Stimulated activated naive B cell treated with anti-CD40 and anti-IgM and Interleukin-4, amounts not matched to agents 10 μg/mL and 1 μg/mL and 100 μg/mL, for 72 hours (primary cell): ENCODE results near the gene TRMU.

Experiments
- ATAC-seq, 2 donors: fragments of 150-1000 bp; cut with Tn5 transposase; replicated peaks; 2 replicates each; pipeline ENCODE4 v1.10.0; 2021; ENCODE audit warnings: moderate library complexity in 1 of 2
- DNase-seq: peaks from one replicate; pipeline ENCODE4 v3.0.0; 2021
- H3K27ac Mint-ChIP-seq: one replicate; pipeline ENCODE4 v1.8.0; 2022; ENCODE audit warnings: mild to moderate bottlenecking, mixed read lengths
- H3K27me3 Mint-ChIP-seq, 2 donors: one replicate each; pipeline ENCODE4 v1.8.0; 2022; ENCODE audit warnings: mixed read lengths in 2 of 2
- H3K36me3 Mint-ChIP-seq, 2 donors: one replicate each; pipeline ENCODE4 v1.8.0; 2022; ENCODE audit warnings: mixed read lengths in 2 of 2, mild to moderate bottlenecking in 1 of 2
- H3K4me1 Mint-ChIP-seq, 2 donors: one replicate each; pipeline ENCODE4 v1.8.0; 2022; ENCODE audit warnings: mixed read lengths in 2 of 2, mild to moderate bottlenecking in 1 of 2
- H3K4me3 Mint-ChIP-seq, 2 donors: one replicate each; pipeline ENCODE4 v1.8.0; 2022; ENCODE audit warnings: mild to moderate bottlenecking in 2 of 2, mixed read lengths in 2 of 2, moderate library complexity in 1 of 2
- H3K9me3 Mint-ChIP-seq, 2 donors: one replicate each; pipeline ENCODE4 v1.8.0; 2022; ENCODE audit warnings: mixed read lengths in 2 of 2, mild to moderate bottlenecking in 1 of 2

Gene TRMU

DNA sequence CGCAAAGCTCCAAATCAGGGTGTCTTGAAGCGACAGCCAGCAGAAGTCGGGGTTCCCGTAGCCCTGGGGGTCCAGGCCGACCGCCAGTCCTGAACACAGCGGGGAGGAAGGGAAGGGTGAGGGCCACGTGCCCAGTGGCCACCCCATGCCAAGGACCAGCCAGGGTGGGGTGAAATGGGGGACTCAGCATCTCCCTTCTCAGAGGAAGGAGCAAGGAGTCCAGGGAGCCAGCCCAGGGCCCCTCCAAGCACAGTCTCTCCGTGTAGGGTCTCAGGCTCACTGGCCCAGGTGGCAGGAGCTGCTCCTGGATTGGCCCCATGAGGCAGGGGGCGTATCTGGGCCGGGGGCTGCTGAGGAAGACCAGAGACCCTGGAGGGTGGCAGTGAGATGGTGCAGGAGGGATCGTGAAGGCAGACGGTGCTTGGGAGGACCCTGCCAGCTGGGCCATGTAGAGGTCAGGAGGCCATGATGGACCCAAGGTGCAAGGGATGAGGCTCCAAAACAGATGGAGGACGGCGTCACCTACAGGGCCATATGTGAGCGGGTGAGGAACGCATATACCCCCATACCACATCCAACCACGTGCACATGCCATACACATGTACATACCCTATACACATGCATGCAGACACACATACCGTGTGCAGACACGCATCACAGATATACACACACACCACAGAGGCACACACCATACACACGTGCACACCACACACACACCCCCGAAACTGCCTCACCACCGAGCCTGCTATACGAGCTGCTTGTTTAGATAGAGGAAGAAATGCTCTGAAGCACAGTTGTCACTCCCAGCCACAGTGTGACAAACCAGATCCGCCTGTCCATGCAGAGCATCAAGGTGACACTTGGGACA lies 34.4 kb downstream of the TRMU start:
- H3K27ac Mint-ChIP-seq, result no peak overlapping the region
- H3K4me3 Mint-ChIP-seq, result no peak overlapping the region
- H3K4me1 Mint-ChIP-seq, result peaks cover 12 to 21% of the 10 kb centered on the region in 2 donors
- no peaks in the 10 kb centered on the region for H3K9me3 Mint-ChIP-seq
- H3K27me3 Mint-ChIP-seq, result peaks cover 15 to 42% of the 10 kb centered on the region in 2 donors
- DNase-seq (no peak), ATAC-seq (no peak)
- peaks cover 0 to 15% of the 10 kb centered on the region in 2 donors for H3K36me3 Mint-ChIP-seq

DNA sequence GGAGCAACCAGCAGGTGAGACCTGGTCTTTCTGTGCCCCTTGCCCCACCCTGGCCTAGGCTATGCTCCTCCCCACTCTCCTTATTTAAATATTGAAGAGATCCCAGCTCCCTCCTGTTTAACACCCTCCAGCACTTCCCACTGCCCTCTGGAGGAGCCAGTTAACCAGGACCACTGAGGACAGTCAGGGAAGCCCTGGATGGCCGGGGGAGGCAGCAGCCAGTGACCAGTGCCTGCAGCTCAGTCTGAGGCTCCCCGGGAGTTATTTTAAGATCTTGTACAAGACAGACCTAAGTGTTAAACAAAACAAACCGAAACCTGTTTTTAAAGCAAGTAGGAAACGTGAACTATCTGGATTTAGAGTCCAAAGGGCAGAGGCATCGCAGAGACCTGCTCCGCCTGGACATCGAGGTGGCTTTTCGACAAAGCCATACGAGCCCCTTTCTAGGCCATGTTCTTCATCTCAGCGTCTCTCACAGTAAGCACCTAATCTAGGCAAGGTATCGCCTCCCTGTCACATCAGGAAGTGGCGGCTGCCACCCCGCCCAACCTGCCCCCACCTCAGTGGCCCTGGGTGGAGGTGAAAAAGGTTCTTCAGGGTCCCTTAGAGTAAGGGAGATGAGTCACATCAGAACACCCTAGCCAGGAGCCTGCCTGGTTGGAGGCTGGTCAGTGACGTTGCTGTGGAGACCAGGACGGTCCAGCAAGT lies 35.2 kb downstream of the TRMU start:
- peaks cover 1 to 2% of the 10 kb centered on the region in 2 donors for H3K9me3 Mint-ChIP-seq
- H3K4me1 Mint-ChIP-seq, result peaks cover 12 to 24% of the 10 kb centered on the region in 2 donors
- H3K4me3 Mint-ChIP-seq, result no peak overlapping the region
- ATAC-seq (no peak), DNase-seq (no peak)
- peaks cover 7 to 22% of the 10 kb centered on the region in 2 donors for H3K36me3 Mint-ChIP-seq
- H3K27me3 Mint-ChIP-seq, result peaks cover 21 to 50% of the 10 kb centered on the region in 2 donors
- H3K27ac Mint-ChIP-seq, result no peak overlapping the region

DNA sequence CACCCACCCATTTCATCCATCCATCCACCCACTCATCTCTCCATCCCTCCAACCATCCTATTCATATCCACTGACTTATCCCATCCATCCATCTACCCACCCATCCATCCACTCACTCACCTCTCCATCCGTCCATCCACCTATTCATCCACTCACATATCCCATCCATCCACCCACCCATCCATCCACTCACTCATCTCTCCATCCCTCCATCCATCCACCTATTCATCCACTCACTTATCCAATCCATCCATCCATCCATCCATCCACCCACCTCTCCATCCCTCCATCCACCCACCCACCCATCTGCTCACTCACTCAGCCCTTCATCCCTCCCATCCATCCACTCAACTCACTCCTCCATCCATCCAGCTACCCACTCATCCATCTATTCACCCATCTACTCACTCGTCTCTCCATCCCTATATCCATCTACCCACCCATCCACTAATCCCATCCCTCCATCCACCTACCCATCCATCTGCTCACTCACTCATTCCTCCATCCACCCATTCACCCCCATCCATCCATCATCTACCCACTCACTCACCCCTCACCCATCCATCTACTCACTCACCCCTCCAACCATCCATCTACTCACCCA lies 36.2 kb downstream of the TRMU start:
- peaks cover 24 to 57% of the 10 kb centered on the region in 2 donors for H3K27me3 Mint-ChIP-seq
- no peak for DNase-seq
- H3K4me3 Mint-ChIP-seq, result no peak overlapping the region
- H3K4me1 Mint-ChIP-seq, result peaks cover 12 to 24% of the 10 kb centered on the region in 2 donors
- H3K27ac Mint-ChIP-seq, result no peak overlapping the region
- H3K36me3 Mint-ChIP-seq, result peaks cover 17 to 32% of the 10 kb centered on the region in 2 donors
- ATAC-seq, result no peak
- H3K9me3 Mint-ChIP-seq, result peaks cover 7 to 8% of the 10 kb centered on the region in 2 donors

DNA sequence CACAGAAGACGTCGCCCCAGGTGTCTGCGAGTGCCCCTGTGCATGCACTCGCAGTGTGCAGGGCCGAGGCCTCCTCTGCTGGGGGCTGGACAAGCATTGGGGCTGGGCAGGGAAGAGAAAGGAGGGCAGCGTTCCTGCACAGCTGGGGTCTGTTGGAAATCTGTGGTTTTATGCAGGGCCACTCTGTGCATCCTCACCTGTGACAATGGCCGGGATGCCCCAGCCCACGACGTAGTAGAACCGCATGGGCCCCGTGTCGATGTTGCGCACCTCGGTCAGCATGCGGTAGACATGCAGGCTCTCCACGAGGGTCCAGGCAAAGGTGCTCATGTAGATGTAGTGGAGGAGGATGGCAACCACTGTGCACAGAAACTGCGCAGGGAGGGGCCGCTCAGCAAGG lies 37.2 kb downstream of the TRMU start:
- Mint-ChIP-seq H3K27ac (no peak overlapping the region), H3K9me3 (peaks cover 10 to 13% of the 10 kb centered on the region in 2 donors), H3K27me3 (peaks cover 23 to 54% of the 10 kb centered on the region in 2 donors), H3K4me3 (no peak overlapping the region), H3K36me3 (peaks cover 24 to 42% of the 10 kb centered on the region in 2 donors), H3K4me1 (peaks cover 12 to 23% of the 10 kb centered on the region in 2 donors)
- ATAC-seq (no peak), DNase-seq (no peak)

DNA sequence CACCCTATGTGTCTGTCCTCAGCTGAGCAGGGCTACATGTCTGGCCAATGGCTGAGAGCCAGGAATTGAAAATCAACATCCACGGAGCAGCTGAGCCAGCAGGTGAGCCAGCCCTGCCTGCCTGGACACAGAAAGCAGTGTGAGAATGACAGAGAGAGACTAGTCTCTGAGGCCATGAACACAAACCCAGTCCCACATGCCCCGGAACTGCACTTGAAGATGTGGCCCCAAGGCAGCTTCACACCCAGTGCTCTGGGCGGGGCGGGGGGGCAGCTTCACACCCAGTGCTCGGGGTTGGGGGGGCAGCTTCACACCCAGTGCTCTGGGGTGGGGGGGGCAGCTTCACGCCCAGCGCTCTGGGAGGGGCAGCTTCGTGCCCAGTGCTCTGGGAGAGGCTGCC lies 37.6 kb downstream of the TRMU start:
- ATAC-seq (no peak), DNase-seq (no peak)
- H3K36me3 Mint-ChIP-seq, result peaks cover 27 to 44% of the 10 kb centered on the region in 2 donors
- H3K27me3 Mint-ChIP-seq, result peaks cover 19 to 49% of the 10 kb centered on the region in 2 donors
- H3K9me3 Mint-ChIP-seq, result peaks cover 10 to 13% of the 10 kb centered on the region in 2 donors
- H3K4me3 Mint-ChIP-seq, result no peak overlapping the region
- no peak overlapping the region for H3K27ac Mint-ChIP-seq
- peaks cover 12 to 21% of the 10 kb centered on the region in 2 donors for H3K4me1 Mint-ChIP-seq

DNA sequence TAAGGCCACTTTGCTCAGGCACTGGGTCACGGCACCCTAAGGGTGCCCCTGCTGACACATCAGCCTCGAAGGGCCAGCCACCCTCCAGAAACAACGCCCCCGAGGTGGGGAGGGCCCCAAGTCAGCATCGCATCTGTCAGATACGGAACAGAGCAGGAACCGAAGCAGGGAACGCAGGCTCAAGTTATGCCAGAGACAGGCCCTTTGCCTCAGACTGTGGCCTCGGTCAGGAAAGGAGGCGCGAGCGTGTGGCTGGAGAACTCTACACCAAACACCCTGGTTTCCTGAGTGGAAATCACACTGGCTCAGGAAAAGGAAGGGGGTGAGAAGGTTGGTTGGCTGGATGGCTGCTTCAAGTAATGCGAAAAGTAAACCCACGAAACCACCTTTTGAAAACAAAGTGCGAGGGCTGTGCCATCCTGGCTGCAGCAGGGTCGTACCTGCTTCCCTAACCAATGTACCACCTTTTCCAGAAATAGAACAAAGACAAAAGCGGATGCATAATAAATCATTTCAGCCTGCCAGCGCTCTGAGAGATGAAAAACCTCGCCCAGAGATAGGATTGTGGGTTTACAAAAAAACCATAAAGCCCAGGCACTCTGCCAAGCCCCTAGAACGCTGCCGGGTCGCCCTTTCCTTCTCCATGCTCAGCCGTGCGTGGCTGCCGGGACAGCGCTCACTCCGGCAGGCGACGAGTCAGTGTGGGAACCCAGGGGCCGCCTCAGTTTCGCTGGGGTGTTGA lies 38.6 kb downstream of the TRMU start:
- ATAC-seq (peak; percentile 70 to 83), DNase-seq (no peak)
- Mint-ChIP-seq H3K36me3 (peaks cover 36 to 49% of the 10 kb centered on the region in 2 donors), H3K4me1 (peaks cover 12 to 21% of the 10 kb centered on the region in 2 donors), H3K27me3 (peaks cover 19 to 40% of the 10 kb centered on the region in 2 donors), H3K27ac (no peak overlapping the region), H3K9me3 (peaks cover 10 to 13% of the 10 kb centered on the region in 2 donors), H3K4me3 (no peak overlapping the region)

DNA sequence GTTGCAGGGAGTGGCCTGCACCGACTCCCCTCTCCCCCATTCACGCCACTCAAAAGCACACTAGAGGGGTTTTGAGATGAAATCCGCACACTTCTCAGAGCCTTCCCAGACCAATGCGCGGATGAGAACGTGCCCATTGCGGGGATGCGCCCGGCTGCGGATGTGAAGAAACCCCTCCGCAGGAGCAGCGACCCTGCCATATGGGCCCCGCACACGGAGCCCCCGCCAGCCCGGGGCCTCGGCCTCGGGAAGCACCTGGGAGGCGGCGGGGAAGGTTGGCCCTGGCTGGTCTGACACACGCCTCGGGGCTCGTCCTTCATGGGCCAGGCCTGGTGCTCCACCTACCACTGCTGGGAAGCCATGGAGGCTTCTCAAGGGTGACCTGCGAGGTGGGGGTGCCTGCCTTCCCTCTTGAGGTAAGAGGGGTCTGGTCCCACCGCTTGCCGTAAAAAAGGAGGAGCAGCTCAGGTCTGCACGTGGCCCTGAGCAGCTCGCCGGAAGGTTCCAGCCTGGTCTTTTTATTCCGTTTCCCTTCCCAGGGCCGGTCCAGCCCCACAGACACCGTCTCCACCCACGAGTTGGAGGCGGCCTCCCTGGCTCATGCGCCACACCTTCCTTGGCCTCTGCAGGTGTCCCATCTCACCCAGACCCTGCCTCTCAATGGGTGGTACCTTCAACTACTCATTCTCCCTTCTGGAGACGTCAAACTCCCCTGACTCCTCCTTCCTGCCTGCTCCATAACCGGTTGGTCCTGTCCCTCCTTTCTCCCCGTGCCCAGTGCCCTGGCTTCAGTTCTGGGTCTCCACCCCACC lies 39.4 kb downstream of the TRMU start:
- no peak for DNase-seq
- H3K27ac Mint-ChIP-seq, result no peak overlapping the region
- H3K27me3 Mint-ChIP-seq, result peaks cover 19 to 37% of the 10 kb centered on the region in 2 donors
- no peak for ATAC-seq
- peaks cover 12 to 21% of the 10 kb centered on the region in 2 donors for H3K4me1 Mint-ChIP-seq
- H3K36me3 Mint-ChIP-seq, result peaks cover 39 to 54% of the 10 kb centered on the region in 2 donors
- no peak overlapping the region for H3K4me3 Mint-ChIP-seq
- H3K9me3 Mint-ChIP-seq, result peaks cover 10 to 13% of the 10 kb centered on the region in 2 donors

DNA sequence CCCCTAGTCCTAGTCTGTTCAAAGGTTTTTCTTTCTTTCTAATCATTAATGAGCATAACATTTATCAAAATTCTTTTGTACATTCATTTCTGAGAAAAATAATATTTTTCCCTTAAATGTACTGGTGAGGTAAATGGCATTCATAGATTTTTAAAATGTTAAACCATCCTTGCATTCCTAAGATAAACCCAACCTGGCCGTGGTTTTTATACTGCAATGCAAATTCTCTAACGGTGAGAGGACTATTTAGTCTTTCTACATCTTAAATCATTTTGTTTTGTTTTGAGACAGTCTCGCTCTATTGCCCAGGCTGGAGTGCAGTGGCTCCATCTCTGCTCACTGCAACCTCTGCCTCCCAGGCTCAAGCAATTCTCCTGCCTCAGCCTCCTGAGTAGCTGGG lies 40.6 kb downstream of the TRMU start:
- H3K4me1 Mint-ChIP-seq, result peaks cover 12 to 21% of the 10 kb centered on the region in 2 donors
- ATAC-seq (no peak), DNase-seq (no peak)
- peaks cover 22 to 42% of the 10 kb centered on the region in 2 donors for H3K27me3 Mint-ChIP-seq
- H3K9me3 Mint-ChIP-seq, result peaks cover 10 to 13% of the 10 kb centered on the region in 2 donors
- H3K27ac Mint-ChIP-seq, result no peak overlapping the region
- no peak overlapping the region for H3K4me3 Mint-ChIP-seq
- H3K36me3 Mint-ChIP-seq, result peaks cover 48 to 67% of the 10 kb centered on the region in 2 donors

DNA sequence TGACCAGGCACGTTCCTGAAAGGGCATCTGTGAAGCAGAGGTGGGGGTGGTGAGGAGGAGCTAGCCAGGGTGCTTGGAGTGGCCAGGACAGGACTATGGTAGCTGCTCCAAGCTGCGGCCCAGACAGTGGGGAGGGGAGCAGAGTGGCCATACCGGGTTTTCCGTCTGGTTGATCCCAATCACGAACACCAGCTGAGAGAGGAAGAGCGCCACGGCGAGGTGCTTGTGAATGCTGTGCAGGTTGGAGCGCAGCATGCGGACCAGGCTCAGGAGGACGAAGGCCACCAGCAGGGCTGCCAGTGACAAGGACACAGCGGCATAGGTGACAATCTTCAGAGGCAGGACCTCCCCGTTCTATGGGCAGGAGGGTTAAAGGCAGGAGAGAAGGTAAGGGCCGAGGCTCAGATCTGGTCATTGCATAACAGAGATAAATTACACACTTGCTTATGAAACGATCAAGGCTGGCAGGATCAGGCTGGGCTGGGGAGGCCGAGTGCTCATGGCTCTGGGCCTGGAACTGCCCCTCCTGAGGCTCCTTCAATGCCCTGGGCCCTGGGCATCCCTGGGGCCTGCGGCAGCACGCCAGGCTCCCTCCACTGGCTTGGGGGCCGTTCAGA lies 41.5 kb downstream of the TRMU start:
- H3K9me3 Mint-ChIP-seq, result peaks cover 10 to 13% of the 10 kb centered on the region in 2 donors
- H3K36me3 Mint-ChIP-seq, result peaks cover 54 to 66% of the 10 kb centered on the region in 2 donors
- peaks cover 15 to 37% of the 10 kb centered on the region in 2 donors for H3K27me3 Mint-ChIP-seq
- ATAC-seq (no peak), DNase-seq (no peak)
- no peak overlapping the region for H3K27ac Mint-ChIP-seq
- H3K4me1 Mint-ChIP-seq, result peaks cover 12 to 15% of the 10 kb centered on the region in 2 donors
- H3K4me3 Mint-ChIP-seq, result no peak overlapping the region

DNA sequence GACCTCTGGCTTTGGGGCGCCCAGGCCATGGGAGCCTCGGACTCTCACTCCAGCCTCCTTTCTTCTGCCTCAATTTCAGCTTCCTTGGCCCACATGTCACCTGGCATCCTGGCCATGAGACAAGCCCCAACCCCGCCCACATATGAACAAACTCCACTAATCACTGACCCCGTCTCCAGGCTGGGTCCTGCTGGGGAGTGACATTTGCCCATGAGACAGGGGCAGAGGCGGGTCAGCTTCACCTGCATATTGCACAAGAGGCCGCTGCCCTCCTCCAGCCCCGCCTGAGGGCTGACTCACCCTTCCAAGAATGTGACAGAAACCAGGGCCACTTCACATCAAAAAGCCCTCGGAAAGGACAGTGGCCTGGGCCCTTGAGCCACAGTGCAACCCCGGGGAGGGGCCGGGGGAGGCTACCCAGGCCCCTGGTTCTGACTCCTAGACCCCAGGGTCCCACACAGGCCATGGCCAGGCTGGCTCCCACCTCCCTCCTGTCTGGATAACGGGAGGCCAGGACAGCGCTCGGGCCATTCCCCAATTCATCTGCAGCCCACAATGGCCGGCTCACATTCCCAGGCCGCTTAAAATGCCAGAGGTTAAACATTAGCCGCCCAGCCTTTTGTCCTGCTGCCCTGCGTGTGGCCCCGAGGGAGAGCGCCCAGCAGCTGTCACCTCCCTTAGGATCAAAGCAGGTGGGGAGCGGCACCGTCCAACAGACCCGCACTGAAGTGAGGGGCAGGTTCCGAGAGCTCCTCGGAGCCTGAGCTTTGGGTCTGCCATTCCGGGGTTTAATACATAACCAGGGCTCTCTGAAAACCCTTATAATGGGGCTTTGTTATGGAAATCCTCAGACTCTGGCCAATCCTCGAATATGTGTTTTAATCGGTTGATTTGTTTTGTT lies 42.3 kb downstream of the TRMU start:
- Mint-ChIP-seq H3K27ac (no peak overlapping the region), H3K9me3 (peaks cover 10 to 13% of the 10 kb centered on the region in 2 donors), H3K27me3 (peaks cover 13 to 30% of the 10 kb centered on the region in 2 donors), H3K4me1 (peaks cover 12 to 14% of the 10 kb centered on the region in 2 donors), H3K36me3 (peaks cover 58 to 67% of the 10 kb centered on the region in 2 donors), H3K4me3 (no peak overlapping the region)
- ATAC-seq, result no peak
- DNase-seq, result no peak

DNA sequence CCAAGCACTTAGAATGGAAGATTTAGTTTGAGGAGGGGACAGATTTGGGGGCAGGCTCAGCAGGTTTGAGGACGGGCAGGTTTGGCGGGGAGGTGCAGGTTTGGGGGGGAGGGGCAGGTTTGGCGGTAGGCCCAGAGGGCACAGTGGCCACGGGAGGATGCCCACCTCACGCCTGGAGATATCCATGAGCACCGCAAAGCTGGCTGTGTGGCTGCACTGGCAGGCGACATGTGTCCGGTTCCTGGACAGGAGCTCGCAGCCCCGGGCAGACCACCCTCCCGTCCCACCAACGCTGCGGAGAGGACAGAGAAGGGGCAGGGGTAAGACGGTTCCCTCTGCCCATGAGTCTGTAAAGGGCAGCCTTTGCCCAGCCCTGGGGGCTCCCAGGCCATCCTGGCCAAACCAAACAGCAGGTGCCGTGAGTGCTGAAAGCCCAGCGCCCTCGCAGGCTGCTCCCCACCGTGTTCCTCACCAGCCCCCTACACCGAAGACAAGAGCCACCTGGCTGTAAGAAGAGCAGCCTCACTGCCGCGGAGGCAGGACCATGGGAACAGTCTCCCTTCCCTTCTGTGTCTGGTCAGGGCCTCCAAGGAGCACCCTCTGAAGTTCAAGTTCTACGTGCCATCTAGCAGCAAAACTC lies 43.0 kb downstream of the TRMU start:
- Mint-ChIP-seq H3K4me3 (no peak overlapping the region), H3K9me3 (peaks cover 10 to 13% of the 10 kb centered on the region in 2 donors), H3K27me3 (peaks cover 13 to 26% of the 10 kb centered on the region in 2 donors), H3K27ac (no peak overlapping the region), H3K36me3 (peaks cover 61 to 67% of the 10 kb centered on the region in 2 donors), H3K4me1 (peaks cover 11 to 12% of the 10 kb centered on the region in 2 donors)
- no peak for ATAC-seq
- DNase-seq, result no peak
